ENCODE measurements around the gene ATG2A.
"Not testable (repeated sequence)": the region's sequence is repeated elsewhere in the genome, so short reads cannot be mapped to it uniquely, and the experiment has no call there.

ATG2A gene

DNA sequence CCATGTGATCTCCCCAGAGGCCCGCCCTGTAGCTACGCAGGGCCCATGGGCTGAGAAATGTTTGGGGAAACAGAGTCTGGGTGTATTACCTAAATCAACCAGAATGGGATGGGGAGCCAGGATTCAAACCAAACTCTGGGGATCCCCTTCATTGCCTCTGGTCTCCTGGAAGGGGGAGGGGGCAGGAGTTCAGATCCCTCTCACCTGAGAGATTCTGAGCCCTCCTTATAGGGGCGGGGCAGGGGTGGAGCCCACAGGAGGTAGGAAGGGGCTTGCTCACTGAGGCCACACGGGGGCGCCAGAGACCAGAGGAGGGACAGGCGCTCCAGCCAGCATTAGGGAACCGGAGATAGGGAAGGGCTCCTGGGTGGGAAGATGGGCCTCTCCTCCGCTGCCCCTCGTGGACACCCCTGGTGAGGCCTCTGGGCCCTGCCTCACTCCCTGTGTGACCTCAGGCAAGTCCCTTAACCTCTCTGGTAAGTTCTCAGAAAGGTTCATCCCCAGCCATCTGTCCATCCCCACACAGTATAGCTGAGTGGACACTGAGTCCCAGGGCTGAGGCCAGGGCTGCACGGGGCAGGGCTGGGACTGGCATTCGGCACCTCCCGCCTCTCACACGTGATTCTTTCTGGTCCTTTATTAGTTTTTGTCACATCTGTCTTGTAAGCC lies 69.9 kb downstream of the ATG2A start:
- H3K4me3 Mint-ChIP-seq = no peak overlapping the region

DNA sequence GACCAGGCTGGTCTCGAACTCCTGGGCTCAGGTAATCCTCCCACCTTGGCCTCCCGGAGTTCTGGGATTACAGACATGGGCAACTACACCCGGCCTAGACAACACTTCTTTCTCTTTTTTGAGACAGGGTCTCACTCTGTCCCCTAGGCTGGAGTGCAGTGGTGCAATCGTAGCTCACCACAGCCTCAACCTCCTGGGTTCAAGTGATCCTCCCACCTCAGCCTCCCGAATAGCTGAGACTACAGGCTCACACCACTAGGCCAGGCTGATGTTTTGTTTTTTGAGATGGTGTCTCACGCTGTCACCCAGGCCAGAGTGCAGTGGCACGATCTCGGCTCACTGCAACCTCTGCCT lies 71.3 kb downstream of the ATG2A start:
- H3K27me3 Mint-ChIP-seq; H3K27ac Mint-ChIP-seq; H3K4me3 Mint-ChIP-seq; H3K36me3 Mint-ChIP-seq (ENCODE audit: low read depth); DNase-seq; H3K9me3 Mint-ChIP-seq: not testable (repeated sequence)
- H3K4me1 Mint-ChIP-seq (ENCODE audit: low read depth) = peaks cover 47% of the 10 kb centered on the region

More for the DNA sequence above, 69.9 kb downstream of the ATG2A start:
- Mint-ChIP-seq H3K4me1 (ENCODE audit: low read depth) (peaks cover 61% of the 10 kb centered on the region), H3K9me3 (no peaks in the 10 kb centered on the region), H3K36me3 (ENCODE audit: low read depth) (peaks cover 6% of the 10 kb centered on the region), H3K27me3 (no peaks in the 10 kb centered on the region), H3K27ac (peak overlapping the region; percentile 55)
- peak; percentile 95 for DNase-seq

DNA sequence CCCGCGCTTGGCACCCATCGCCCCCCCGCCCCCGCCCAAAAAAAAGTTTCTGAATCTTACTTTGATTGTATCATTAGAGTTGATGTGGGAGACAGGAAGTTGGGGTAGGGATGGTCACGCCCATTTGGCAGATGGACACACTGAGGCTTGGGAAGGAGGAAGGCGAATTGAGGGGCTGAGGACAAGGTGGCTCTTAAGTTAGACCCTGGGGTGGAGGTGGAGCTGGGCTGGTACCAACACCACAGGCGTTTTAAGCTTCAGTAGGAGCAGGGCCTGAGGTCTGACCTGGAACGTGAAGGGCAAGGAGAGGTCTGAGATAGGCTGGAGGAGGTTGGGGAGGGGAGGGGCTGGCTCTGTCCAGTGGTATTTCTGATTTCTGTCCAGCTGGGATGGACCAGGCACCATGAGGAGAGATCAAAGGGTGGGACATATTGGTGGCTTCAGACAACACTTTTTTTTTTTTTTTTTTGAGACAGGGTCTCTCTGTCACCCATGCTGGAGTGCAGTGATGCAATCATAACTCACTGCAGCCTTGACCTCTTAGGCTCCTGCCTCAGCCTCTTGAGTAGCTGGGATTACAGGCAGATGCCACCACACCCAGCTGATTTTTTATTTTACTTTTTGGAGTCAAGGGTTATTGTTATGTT lies 71.8 kb downstream of the ATG2A start:
- Mint-ChIP-seq H3K4me1 (ENCODE audit: low read depth) (peaks cover 45% of the 10 kb centered on the region), H3K36me3 (ENCODE audit: low read depth) (no peaks in the 10 kb centered on the region), H3K27ac (peak overlapping the region; percentile 71), H3K4me3 (peak overlapping the region; percentile 56), H3K27me3 (no peaks in the 10 kb centered on the region), H3K9me3 (no peaks in the 10 kb centered on the region)
- DNase-seq = no peak
